Measurements from ENCODE around the gene PXDC1. TPM values are rescaled to one million over a fixed set of nuclear protein-coding genes. Genes with fewer than 3 reads are reported as not detected.

Gene PXDC1
- total RNA-seq, 1 experiment from 2014 or later, result 6.3 TPM

DNA sequence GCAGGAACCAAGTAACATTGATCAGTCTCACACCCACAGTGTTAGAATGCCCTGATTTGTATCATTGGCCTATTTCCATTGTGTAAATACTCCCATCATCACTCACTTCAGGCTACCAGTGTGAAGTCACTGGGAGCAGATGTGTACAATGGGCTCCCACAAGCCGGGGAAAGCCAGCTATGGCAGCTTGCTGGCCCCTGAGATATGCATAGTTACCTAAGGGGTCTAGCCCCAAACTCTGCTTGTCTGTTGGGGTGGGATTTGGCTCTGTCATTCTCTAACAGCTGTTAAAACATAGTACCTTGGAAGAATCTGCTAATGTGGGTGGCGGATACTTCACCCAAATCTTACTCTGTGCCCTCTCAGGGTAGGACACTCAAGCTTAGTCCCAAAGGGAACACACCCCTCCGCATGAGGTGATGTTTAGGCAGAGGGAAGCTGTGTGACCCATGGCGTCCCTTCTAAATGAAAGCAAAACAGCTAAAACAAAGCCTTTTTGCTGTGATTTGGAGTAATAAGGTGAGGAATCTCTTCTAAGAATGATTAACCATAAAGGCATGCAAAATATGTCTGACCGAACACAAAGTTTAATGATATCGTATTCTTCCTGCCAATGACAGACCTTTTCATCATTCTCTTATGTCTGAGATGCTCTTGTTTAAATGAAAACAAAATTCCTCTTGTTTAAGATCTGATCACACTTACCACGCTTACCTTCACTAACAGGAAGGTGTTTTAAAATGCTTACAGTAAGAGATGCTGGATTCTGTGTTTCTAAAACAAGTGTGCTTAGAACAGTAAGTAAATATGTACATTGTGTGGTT lies 45.9 kb upstream of the PXDC1 start:
- ChIA-PET CTCF (no interaction called here), POLR2A (interaction anchor here (1.2 kb wide), 1 partner anchor 29 kb away, joined by 3 read pairs; no protein-coding TSS in a partner anchor), RAD21 (ENCODE audit: low non-redundant PET in 1 of 2, low total read pairs in 2 of 2, uncharacterized antibody in 2 of 2, unreplicated experiment in 2 of 2) (no interaction called here)
- no peak for DNase-seq (ENCODE audit: low read depth, low spot score)
- no peaks in the 10 kb centered on the region for H3K9me2 ChIP-seq (ENCODE audit: insufficient read depth)
- no peaks in the 10 kb centered on the region for H3K36me3 ChIP-seq (ENCODE audit: control insufficient read depth in 1 of 2, insufficient read depth in 2 of 2, low read length in 2 of 2)
- no peaks in the 10 kb centered on the region for H3K9me3 ChIP-seq (ENCODE audit: control insufficient read depth in 1 of 2, insufficient read depth in 1 of 2, low read depth in 1 of 2, low read length in 2 of 2)
- H3K4me2 ChIP-seq (ENCODE audit: low read length), result peak overlapping the region; percentile 71
- peak; percentile 65 for ATAC-seq
- TF ChIP-seq CBX3 (IDR thresholded peaks at IDR 0.05; ENCODE audit: low read depth) (no peak), SRF (IDR thresholded peaks at IDR 0.05; ENCODE audit: low read depth) (no peak), CEBPB (IDR thresholded peaks at IDR 0.05; ENCODE audit: low read depth) (no peak)
- TF ChIP-seq, protein P1, sequence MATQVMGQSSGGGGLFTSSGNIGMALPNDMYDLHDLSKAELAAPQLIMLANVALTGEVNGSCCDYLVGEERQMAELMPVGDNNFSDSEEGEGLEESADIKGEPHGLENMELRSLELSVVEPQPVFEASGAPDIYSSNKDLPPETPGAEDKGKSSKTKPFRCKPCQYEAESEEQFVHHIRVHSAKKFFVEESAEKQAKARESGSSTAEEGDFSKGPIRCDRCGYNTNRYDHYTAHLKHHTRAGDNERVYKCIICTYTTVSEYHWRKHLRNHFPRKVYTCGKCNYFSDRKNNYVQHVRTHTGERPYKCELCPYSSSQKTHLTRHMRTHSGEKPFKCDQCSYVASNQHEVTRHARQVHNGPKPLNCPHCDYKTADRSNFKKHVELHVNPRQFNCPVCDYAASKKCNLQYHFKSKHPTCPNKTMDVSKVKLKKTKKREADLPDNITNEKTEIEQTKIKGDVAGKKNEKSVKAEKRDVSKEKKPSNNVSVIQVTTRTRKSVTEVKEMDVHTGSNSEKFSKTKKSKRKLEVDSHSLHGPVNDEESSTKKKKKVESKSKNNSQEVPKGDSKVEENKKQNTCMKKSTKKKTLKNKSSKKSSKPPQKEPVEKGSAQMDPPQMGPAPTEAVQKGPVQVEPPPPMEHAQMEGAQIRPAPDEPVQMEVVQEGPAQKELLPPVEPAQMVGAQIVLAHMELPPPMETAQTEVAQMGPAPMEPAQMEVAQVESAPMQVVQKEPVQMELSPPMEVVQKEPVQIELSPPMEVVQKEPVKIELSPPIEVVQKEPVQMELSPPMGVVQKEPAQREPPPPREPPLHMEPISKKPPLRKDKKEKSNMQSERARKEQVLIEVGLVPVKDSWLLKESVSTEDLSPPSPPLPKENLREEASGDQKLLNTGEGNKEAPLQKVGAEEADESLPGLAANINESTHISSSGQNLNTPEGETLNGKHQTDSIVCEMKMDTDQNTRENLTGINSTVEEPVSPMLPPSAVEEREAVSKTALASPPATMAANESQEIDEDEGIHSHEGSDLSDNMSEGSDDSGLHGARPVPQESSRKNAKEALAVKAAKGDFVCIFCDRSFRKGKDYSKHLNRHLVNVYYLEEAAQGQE (IDR thresholded peaks at IDR 0.05; ENCODE audit: low read depth), result no peak
- H3K27ac ChIP-seq (ENCODE audit: low read depth, low read length), result no peak overlapping the region
- no peak overlapping the region for H3K9ac ChIP-seq (ENCODE audit: low read length)
- no TSS peak for BruUV-seq (replicated peaks)
- intact Hi-C loops (cut with micrococcal nuclease), result no loop called here
- H4K20me1 ChIP-seq (ENCODE audit: insufficient read depth), result no peaks in the 10 kb centered on the region
- no peaks in the 10 kb centered on the region for H3K79me2 ChIP-seq (ENCODE audit: insufficient read depth, low read length)
- H3K4me1 ChIP-seq (ENCODE audit: control insufficient read depth in 1 of 2, insufficient read depth in 2 of 2, low read length in 2 of 2), result peaks cover 8 to 27% of the 10 kb centered on the region in 2 experiments
- peak overlapping the region; percentile 99 for H2AFZ ChIP-seq (ENCODE audit: low read depth, low read length, poor library complexity, severe bottlenecking)
- peak overlapping the region in 1 of 2 experiments; percentile 8; a peak in 1 of 4 replicates for H3K4me3 ChIP-seq (replicated peaks in 1 of 2; ENCODE audit: low read depth in 1 of 2, low read length in 2 of 2)
- H3K27me3 ChIP-seq (ENCODE audit: insufficient read depth, low read length), result no peaks in the 10 kb centered on the region

DNA sequence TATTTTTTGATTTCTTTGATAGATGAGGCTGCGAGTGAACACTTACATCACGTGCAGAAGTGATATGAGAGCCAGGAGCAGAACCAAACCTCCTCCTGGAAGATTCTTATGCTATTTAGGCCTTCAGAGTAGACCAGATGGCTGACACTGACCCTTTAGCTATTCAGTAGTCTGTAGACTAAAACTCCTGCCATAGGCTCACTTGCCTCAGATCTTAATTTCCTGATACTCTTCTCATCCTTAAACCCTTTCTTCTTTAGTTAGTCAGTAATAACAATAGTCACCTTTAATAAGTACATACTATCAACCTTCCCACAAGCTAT lies 45.2 kb upstream of the PXDC1 start:
- RAD21 ChIA-PET (ENCODE audit: low non-redundant PET in 1 of 2, low total read pairs in 2 of 2, uncharacterized antibody in 2 of 2, unreplicated experiment in 2 of 2), result interaction anchor here in 1 of 2 experiments (0.5 kb wide), 1 partner anchor 11 kb away, joined by 4 read pairs; no protein-coding TSS in a partner anchor
- H2AFZ ChIP-seq (ENCODE audit: low read depth, low read length, poor library complexity, severe bottlenecking), result peak overlapping the region; percentile 99
- no peak overlapping the region for H3K9ac ChIP-seq (ENCODE audit: low read length)
- H3K36me3 ChIP-seq (ENCODE audit: control insufficient read depth in 1 of 2, insufficient read depth in 2 of 2, low read length in 2 of 2), result no peaks in the 10 kb centered on the region
- no peak overlapping the region for H3K4me3 ChIP-seq (replicated peaks in 1 of 2; ENCODE audit: low read depth in 1 of 2, low read length in 2 of 2)
- H3K9me2 ChIP-seq (ENCODE audit: insufficient read depth), result no peaks in the 10 kb centered on the region
- no peaks in the 10 kb centered on the region for H3K9me3 ChIP-seq (ENCODE audit: control insufficient read depth in 1 of 2, insufficient read depth in 1 of 2, low read depth in 1 of 2, low read length in 2 of 2)
- POLR2A ChIA-PET, result interaction anchor here (1.1 to 1.2 kb wide), 2 partner anchors 29 to 117 kb away, joined by 3 read pairs; no protein-coding TSS in a partner anchor
- ATAC-seq (no peak), DNase-seq (ENCODE audit: low read depth, low spot score) (no peak)
- H3K27me3 ChIP-seq (ENCODE audit: insufficient read depth, low read length), result no peaks in the 10 kb centered on the region
- H3K79me2 ChIP-seq (ENCODE audit: insufficient read depth, low read length), result no peaks in the 10 kb centered on the region
- no peak overlapping the region for H3K4me2 ChIP-seq (ENCODE audit: low read length)
- peaks cover 8 to 27% of the 10 kb centered on the region in 2 experiments for H3K4me1 ChIP-seq (ENCODE audit: control insufficient read depth in 1 of 2, insufficient read depth in 2 of 2, low read length in 2 of 2)
- BruUV-seq (replicated peaks), result no TSS peak
- intact Hi-C loops (cut with micrococcal nuclease), result no loop called here
- no peak overlapping the region for H3K27ac ChIP-seq (ENCODE audit: low read depth, low read length)
- CTCF ChIA-PET, result no interaction called here
- H4K20me1 ChIP-seq (ENCODE audit: insufficient read depth), result no peaks in the 10 kb centered on the region
- TF ChIP-seq EZH2phosphoT487 (IDR thresholded peaks at IDR 0.05; ENCODE audit: borderline replicate concordance), result no peak
- TF ChIP-seq ELF1 (IDR thresholded peaks at IDR 0.05; ENCODE audit: borderline replicate concordance, low read depth), result no peak
- no peak for TF ChIP-seq SP1 (IDR thresholded peaks at IDR 0.05; ENCODE audit: low read depth)
- no peak for TF ChIP-seq CEBPB (IDR thresholded peaks at IDR 0.05; ENCODE audit: low read depth)
- TF ChIP-seq JUND (IDR thresholded peaks at IDR 0.05), result no peak
- TF ChIP-seq EZH2 (IDR thresholded peaks at IDR 0.05), result no peak
- TF ChIP-seq EGR1 (IDR thresholded peaks at IDR 0.05; ENCODE audit: low read depth), result no peak
- TF ChIP-seq POLR2A (IDR thresholded peaks at IDR 0.05; ENCODE audit: borderline replicate concordance, extremely low read depth, insufficient read depth, insufficient read length), result no peak
